PC-9 (cell line): ENCODE results near the gene RAB30. TPM values are rescaled to one million over a fixed set of nuclear protein-coding genes. Genes with fewer than 3 reads are reported as not detected.

ENCODE experiments used
- BruUV-seq: library from RNA; stranded (reverse); fragments of 400-500 nt; replicated peaks from 2 replicates; lab custom pipeline; 2021; lab: Mats Ljungman, UMichigan
- CTCF ChIA-PET: fragments of 300-600 bp; sonication (Branson Sonifier 250); formaldehyde crosslinking; loops from one replicate; lab custom pipeline; 2022; ENCODE audit warnings: antibody characterized with exemption; lab: Charles Lee
- POLR2A ChIA-PET: fragments of 300-600 bp; sonication (Branson Sonifier 250); formaldehyde crosslinking; loops from one replicate; lab custom pipeline; 2022; ENCODE audit warnings: antibody characterized with exemption; ENCODE audit not compliant: unreplicated experiment; lab: Charles Lee
- DNase-seq, 2 experiments: peaks; one replicate each; pipeline versions ENCODE4 v3.0.0 to v3.0.0-alpha.2; 2015 to 2022; ENCODE audit warnings: mixed read lengths in 1 of 2
- H2AFZ ChIP-seq: fragments of 200-600 bp; sonication (generic); 2 replicates; pipeline ENCODE4 v1.8.1; 2017; ENCODE audit warnings: antibody characterized with exemption
- H3F3A ChIP-seq: fragments of 200-600 bp; sonication (generic); 2 replicates; pipeline ENCODE4 v1.8.1; 2017; ENCODE audit warnings: antibody characterized with exemption, mild to moderate bottlenecking, low read depth; ENCODE audit not compliant: insufficient read depth
- H3K27ac ChIP-seq: fragments of 200-600 bp; sonication (generic); 2 replicates; pipeline ENCODE4 v1.6.1; 2016; ENCODE audit warnings: mixed run types
- H3K27me3 ChIP-seq: fragments of 200-600 bp; sonication (generic); 2 replicates; pipeline ENCODE4 v1.6.1; 2016; ENCODE audit warnings: low read depth, mixed run types; ENCODE audit not compliant: insufficient read depth
- H3K36me3 ChIP-seq: fragments of 200-600 bp; sonication (generic); 2 replicates; pipeline ENCODE4 v1.6.1; 2016; ENCODE audit warnings: low read depth, mixed run types
- H3K4me1 ChIP-seq: fragments of 200-600 bp; sonication (generic); replicated peaks from 2 replicates; pipeline ENCODE4 v1.6.1; 2016; ENCODE audit warnings: mixed run types; ENCODE audit not compliant: insufficient read depth
- H3K4me2 ChIP-seq: fragments of 200-600 bp; sonication (generic); 2 replicates; pipeline ENCODE4 v1.6.1; 2017; ENCODE audit warnings: mixed run types
- H3K4me3 ChIP-seq: fragments of 200-600 bp; sonication (generic); 2 replicates; pipeline ENCODE4 v1.6.1; 2016; ENCODE audit warnings: mixed run types
- H3K79me2 ChIP-seq: fragments of 200-600 bp; sonication (generic); 2 replicates; pipeline ENCODE4 v1.6.1; 2017; ENCODE audit warnings: low read depth, mixed run types
- H3K9me2 ChIP-seq: fragments of 200-600 bp; sonication (generic); 2 replicates; pipeline ENCODE4 v1.8.1; 2017; ENCODE audit warnings: mild to moderate bottlenecking; ENCODE audit not compliant: insufficient read depth
- H3K9me3 ChIP-seq: fragments of 200-600 bp; sonication (generic); 2 replicates; pipeline ENCODE4 v1.8.1; 2016; ENCODE audit warnings: low read depth; ENCODE audit not compliant: insufficient read depth
- H4K20me1 ChIP-seq: fragments of 200-600 bp; sonication (generic); 2 replicates; pipeline ENCODE4 v1.8.1; 2017; ENCODE audit not compliant: insufficient read depth
- CTCF ChIP-seq: fragments of 200-600 bp; sonication (generic); conservative IDR thresholded peaks from 2 replicates; pipeline ENCODE4 v1.6.1; 2017; ENCODE audit warnings: mixed run types, antibody characterized with exemption, mild to moderate bottlenecking, moderate library complexity
- EZH2 ChIP-seq: fragments of 200-600 bp; sonication (generic); IDR thresholded peaks from 2 replicates; pipeline ENCODE4 v1.8.0; 2017; ENCODE audit warnings: antibody characterized with exemption, low read depth
- intact Hi-C: fragments of 100-400 bp; cut with micrococcal nuclease; formaldehyde crosslinking; loops from one replicate; pipeline ENCODE4 v1.10.0; 2022; ENCODE audit not compliant: unreplicated experiment
- total RNA-seq: library from RNA; stranded (reverse); gene quantifications from 2 replicates; pipeline ENCODE4 v1.2.3, GENCODE V29; 2021

RAB30 gene
- total RNA-seq, 1 experiment from 2014 or later: 3.6 TPM

GRCh38 chr11:82999232-82999631 is 72.5 kb downstream of the RAB30 start:
- H3K9me2 ChIP-seq: no peaks in the 10 kb centered on the region
- no peak overlapping the region for H3K4me3 ChIP-seq
- DNase-seq: no peak
- H3K27me3 ChIP-seq: no peaks in the 10 kb centered on the region
- POLR2A ChIA-PET: no interaction called here
- no peak overlapping the region for H3K4me2 ChIP-seq
- intact Hi-C loops: no loop called here
- H3K4me1 ChIP-seq: no peaks in the 10 kb centered on the region
- BruUV-seq: no TSS peak
- no peaks in the 10 kb centered on the region for H3K36me3 ChIP-seq
- CTCF ChIA-PET: no interaction called here
- H4K20me1 ChIP-seq: no peaks in the 10 kb centered on the region
- H3F3A ChIP-seq: no peaks in the 10 kb centered on the region
- H3K79me2 ChIP-seq: no peaks in the 10 kb centered on the region
- no peak overlapping the region for H2AFZ ChIP-seq
- H3K27ac ChIP-seq: no peak overlapping the region
- TF ChIP-seq EZH2: no peak
- TF ChIP-seq CTCF: no peak
- H3K9me3 ChIP-seq: no peaks in the 10 kb centered on the region

GRCh38 chr11:82998697-82999096 is 73.0 kb downstream of the RAB30 start:
- Histone ChIP-seq H2AFZ (no peak overlapping the region), H3K9me2 (no peaks in the 10 kb centered on the region), H3K27me3 (no peaks in the 10 kb centered on the region), H3K9me3 (no peaks in the 10 kb centered on the region), H3K79me2 (no peaks in the 10 kb centered on the region), H3K4me3 (no peak overlapping the region), H4K20me1 (no peaks in the 10 kb centered on the region), H3K4me2 (no peak overlapping the region), H3F3A (no peaks in the 10 kb centered on the region), H3K36me3 (no peaks in the 10 kb centered on the region), H3K27ac (no peak overlapping the region), H3K4me1 (no peaks in the 10 kb centered on the region)
- BruUV-seq: no TSS peak
- ChIA-PET POLR2A (interaction anchor here (0.6 kb wide), 1 partner anchor 154 kb away, joined by 18 read pairs; no protein-coding TSS in a partner anchor), CTCF (no interaction called here)
- no peak for DNase-seq
- TF ChIP-seq EZH2: no peak
- TF ChIP-seq CTCF: no peak
- intact Hi-C loops: no loop called here

GRCh38 chr11:82996966-82997606 is 74.6 kb downstream of the RAB30 start:
- DNase-seq: no peak
- intact Hi-C loops: no loop called here
- TF ChIP-seq CTCF (no peak), EZH2 (no peak)
- no peaks in the 10 kb centered on the region for H3K27me3 ChIP-seq
- H3K4me2 ChIP-seq: no peak overlapping the region
- no peaks in the 10 kb centered on the region for H3K9me2 ChIP-seq
- CTCF ChIA-PET: no interaction called here
- no TSS peak for BruUV-seq
- H3K79me2 ChIP-seq: no peaks in the 10 kb centered on the region
- H3K4me1 ChIP-seq: no peaks in the 10 kb centered on the region
- no peaks in the 10 kb centered on the region for H3K36me3 ChIP-seq
- no peaks in the 10 kb centered on the region for H3K9me3 ChIP-seq
- H3K27ac ChIP-seq: no peak overlapping the region
- H3K4me3 ChIP-seq: no peak overlapping the region
- H2AFZ ChIP-seq: no peak overlapping the region
- POLR2A ChIA-PET: interaction anchor here (0.6 kb wide), 1 partner anchor 164 kb away, joined by 7 read pairs; no protein-coding TSS in a partner anchor
- H4K20me1 ChIP-seq: no peaks in the 10 kb centered on the region
- H3F3A ChIP-seq: no peaks in the 10 kb centered on the region
